Measurements from ENCODE around the gene NDST1. TPM values are rescaled to one million over a fixed set of nuclear protein-coding genes. Genes with fewer than 3 reads are reported as not detected.

NDST1 gene
- polyA plus RNA-seq, 1 of the 3 experiments (the other 2 are of a cell fraction), result 29.2 TPM

DNA sequence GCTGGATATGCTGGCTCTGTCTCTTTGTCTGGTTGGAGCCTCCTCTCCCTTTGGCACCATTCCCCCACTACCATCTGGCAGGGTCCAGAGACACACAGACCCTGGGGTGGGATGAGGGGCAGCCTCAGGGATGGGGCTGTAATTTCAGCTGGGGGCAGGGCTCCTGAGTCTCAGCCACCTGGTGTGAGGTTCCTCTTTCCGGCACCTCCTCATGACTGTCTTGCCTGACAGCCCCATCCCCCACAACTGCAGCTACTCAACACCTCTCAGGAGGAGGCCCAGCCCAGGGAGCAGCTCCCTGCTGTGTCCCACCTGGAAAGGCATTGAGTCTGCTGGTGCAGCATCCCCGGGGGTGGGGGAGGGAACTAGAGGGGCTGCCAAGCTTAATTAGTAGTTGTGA, 46.7 kb upstream of the NDST1 start:
- no peak for DNase-seq
- Histone ChIP-seq H3K9me2 (no peaks in the 10 kb centered on the region), H3K4me2 (no peak overlapping the region), H3K9ac (no peak overlapping the region), H3K27me3 (ENCODE audit: insufficient read depth) (no peaks in the 10 kb centered on the region), H3K4me3 (ENCODE audit: low read depth in 2 of 2, low read length in 1 of 2) (no peak overlapping the region), H3K9me3 (no peaks in the 10 kb centered on the region), H2AFZ (ENCODE audit: low read depth) (no peak overlapping the region), H4K20me1 (ENCODE audit: insufficient read depth) (no peaks in the 10 kb centered on the region), H3K27ac (ENCODE audit: low read depth in 2 of 2, low read length in 1 of 2) (no peak overlapping the region), H3K36me3 (replicated peaks in 1 of 2; ENCODE audit: control insufficient read depth in 1 of 2, insufficient read depth in 2 of 2, low read length in 1 of 2) (no peaks in the 10 kb centered on the region), H3F3A (replicated peaks; ENCODE audit: insufficient read depth) (no peaks in the 10 kb centered on the region), H3K4me1 (ENCODE audit: control insufficient read depth in 1 of 2, insufficient read depth in 2 of 2, low read depth in 1 of 2, low read length in 1 of 2) (peaks cover 6 to 8% of the 10 kb centered on the region in 2 experiments; a peak in 2 of 4 replicates), H3K79me2 (ENCODE audit: insufficient read depth) (no peaks in the 10 kb centered on the region)
- 100% methylated on average over 1 of the region's 2 CpGs for WGBS (ENCODE audit: low lambda C conversion rate)
- TF ChIP-seq POLR2AphosphoS5 (IDR thresholded peaks at IDR 0.05; ENCODE audit: low read depth, low read length) (no peak), YY1 (IDR thresholded peaks at IDR 0.05; ENCODE audit: low read depth) (no peak), SIN3A (IDR thresholded peaks at IDR 0.05; ENCODE audit: borderline replicate concordance, low read depth, low read length) (no peak), CHD2 (IDR thresholded peaks at IDR 0.05; ENCODE audit: low read length, partially characterized antibody) (no peak), EP300 (IDR thresholded peaks at IDR 0.05; ENCODE audit: borderline replicate concordance in 1 of 2, low read depth in 1 of 2, low read length in 1 of 2) (no peak), NRF1 (IDR thresholded peaks at IDR 0.05; ENCODE audit: low read depth, low read length) (no peak), NFIC (IDR thresholded peaks at IDR 0.05; ENCODE audit: borderline replicate concordance) (no peak)
- TF ChIP-seq, protein P1, sequence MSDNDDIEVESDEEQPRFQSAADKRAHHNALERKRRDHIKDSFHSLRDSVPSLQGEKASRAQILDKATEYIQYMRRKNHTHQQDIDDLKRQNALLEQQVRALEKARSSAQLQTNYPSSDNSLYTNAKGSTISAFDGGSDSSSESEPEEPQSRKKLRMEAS (IDR thresholded peaks at IDR 0.05; ENCODE audit: low read depth), result no peak
- ChIA-PET POLR2A (interaction anchor here (0.6 to 1.0 kb wide), 2 partner anchors 19 to 297 kb away, joined by 3 to 4 read pairs; no protein-coding TSS in a partner anchor), CTCF (interaction anchor here (5.4 to 8.1 kb wide), 3 partner anchors 63 to 98 kb away, joined by 56 to 83 read pairs (median 64); no protein-coding TSS in a partner anchor)

DNA sequence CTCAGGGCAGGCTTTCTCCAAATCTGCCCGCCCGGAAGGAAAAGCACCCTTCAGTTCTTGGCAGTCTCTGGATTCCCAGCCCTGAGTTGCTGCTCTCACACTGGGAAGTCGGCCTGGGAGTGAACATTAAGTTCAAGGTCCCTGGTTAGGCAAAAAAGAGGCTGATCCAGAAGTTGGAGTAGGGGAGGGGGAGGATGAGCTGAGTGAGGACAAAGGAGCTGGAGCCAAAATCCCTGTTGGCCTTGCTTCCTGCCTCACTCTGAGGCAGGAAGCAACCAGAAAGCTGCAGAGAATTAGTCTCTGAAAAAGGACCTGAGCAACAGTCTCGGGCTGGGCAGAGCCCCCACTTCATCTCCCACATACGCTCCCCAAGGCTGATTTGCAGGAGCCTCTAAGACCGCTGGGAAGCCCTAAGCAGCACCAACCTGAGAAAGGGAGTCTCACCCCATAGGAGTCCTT, 43.3 kb upstream of the NDST1 start:
- CTCF ChIA-PET, result interaction anchor here (0.7 to 8.1 kb wide), 5 partner anchors 15 to 92 kb away, joined by 3 to 56 read pairs (median 4); no protein-coding TSS in a partner anchor
- POLR2A ChIA-PET, result no interaction called here
- no peak overlapping the region for H3K4me3 ChIP-seq (ENCODE audit: low read depth in 2 of 2, low read length in 1 of 2)

More for the DNA sequence above, 43.3 kb upstream of the NDST1 start:
- Histone ChIP-seq H3K27ac (ENCODE audit: low read depth in 2 of 2, low read length in 1 of 2) (no peak overlapping the region), H3K9me2 (no peaks in the 10 kb centered on the region), H3K36me3 (replicated peaks in 1 of 2; ENCODE audit: control insufficient read depth in 1 of 2, insufficient read depth in 2 of 2, low read length in 1 of 2) (no peaks in the 10 kb centered on the region), H3K4me2 (no peak overlapping the region), H2AFZ (ENCODE audit: low read depth) (peak overlapping the region; percentile 76), H3K4me1 (ENCODE audit: control insufficient read depth in 1 of 2, insufficient read depth in 2 of 2, low read depth in 1 of 2, low read length in 1 of 2) (peaks cover 4 to 18% of the 10 kb centered on the region in 2 experiments; a peak in 2 of 4 replicates), H3K79me2 (ENCODE audit: insufficient read depth) (no peaks in the 10 kb centered on the region), H3K27me3 (ENCODE audit: insufficient read depth) (no peaks in the 10 kb centered on the region), H4K20me1 (ENCODE audit: insufficient read depth) (no peaks in the 10 kb centered on the region), H3K9ac (0 out of 2 replicates have a peak overlapping the region, but pooled peaks have one; percentile 25), H3K9me3 (no peaks in the 10 kb centered on the region), H3F3A (replicated peaks; ENCODE audit: insufficient read depth) (peaks cover 9% of the 10 kb centered on the region)
- no peak for DNase-seq
- TF ChIP-seq RXRA (IDR thresholded peaks at IDR 0.05; ENCODE audit: borderline replicate concordance, low read depth), result no peak
- TF ChIP-seq PBX3 (IDR thresholded peaks at IDR 0.05), result no peak
- TF ChIP-seq GABPA (IDR thresholded peaks at IDR 0.05; ENCODE audit: low read depth), result no peak
- no peak for TF ChIP-seq ELF1 (IDR thresholded peaks at IDR 0.05)
- TF ChIP-seq RCOR1 (IDR thresholded peaks at IDR 0.05; ENCODE audit: low read length), result no peak
- TF ChIP-seq SIN3A (IDR thresholded peaks at IDR 0.05; ENCODE audit: borderline replicate concordance, low read depth, low read length), result no peak
- TF ChIP-seq TCF12 (IDR thresholded peaks at IDR 0.05), result no peak
- TF ChIP-seq ZBTB33 (IDR thresholded peaks at IDR 0.05; ENCODE audit: borderline replicate concordance, low read depth), result no peak
- TF ChIP-seq, protein P2, sequence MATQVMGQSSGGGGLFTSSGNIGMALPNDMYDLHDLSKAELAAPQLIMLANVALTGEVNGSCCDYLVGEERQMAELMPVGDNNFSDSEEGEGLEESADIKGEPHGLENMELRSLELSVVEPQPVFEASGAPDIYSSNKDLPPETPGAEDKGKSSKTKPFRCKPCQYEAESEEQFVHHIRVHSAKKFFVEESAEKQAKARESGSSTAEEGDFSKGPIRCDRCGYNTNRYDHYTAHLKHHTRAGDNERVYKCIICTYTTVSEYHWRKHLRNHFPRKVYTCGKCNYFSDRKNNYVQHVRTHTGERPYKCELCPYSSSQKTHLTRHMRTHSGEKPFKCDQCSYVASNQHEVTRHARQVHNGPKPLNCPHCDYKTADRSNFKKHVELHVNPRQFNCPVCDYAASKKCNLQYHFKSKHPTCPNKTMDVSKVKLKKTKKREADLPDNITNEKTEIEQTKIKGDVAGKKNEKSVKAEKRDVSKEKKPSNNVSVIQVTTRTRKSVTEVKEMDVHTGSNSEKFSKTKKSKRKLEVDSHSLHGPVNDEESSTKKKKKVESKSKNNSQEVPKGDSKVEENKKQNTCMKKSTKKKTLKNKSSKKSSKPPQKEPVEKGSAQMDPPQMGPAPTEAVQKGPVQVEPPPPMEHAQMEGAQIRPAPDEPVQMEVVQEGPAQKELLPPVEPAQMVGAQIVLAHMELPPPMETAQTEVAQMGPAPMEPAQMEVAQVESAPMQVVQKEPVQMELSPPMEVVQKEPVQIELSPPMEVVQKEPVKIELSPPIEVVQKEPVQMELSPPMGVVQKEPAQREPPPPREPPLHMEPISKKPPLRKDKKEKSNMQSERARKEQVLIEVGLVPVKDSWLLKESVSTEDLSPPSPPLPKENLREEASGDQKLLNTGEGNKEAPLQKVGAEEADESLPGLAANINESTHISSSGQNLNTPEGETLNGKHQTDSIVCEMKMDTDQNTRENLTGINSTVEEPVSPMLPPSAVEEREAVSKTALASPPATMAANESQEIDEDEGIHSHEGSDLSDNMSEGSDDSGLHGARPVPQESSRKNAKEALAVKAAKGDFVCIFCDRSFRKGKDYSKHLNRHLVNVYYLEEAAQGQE (IDR thresholded peaks at IDR 0.05; ENCODE audit: low read depth, low read length), result no peak
- TF ChIP-seq RFX5 (IDR thresholded peaks at IDR 0.05; ENCODE audit: low read length), result no peak
- TF ChIP-seq FOXJ3 (CRISPR knock-in tag; IDR thresholded peaks at IDR 0.05), result no peak
- no peak for TF ChIP-seq EZH2phosphoT487 (IDR thresholded peaks at IDR 0.05; ENCODE audit: borderline replicate concordance, low read depth)
- TF ChIP-seq SMC3 (IDR thresholded peaks at IDR 0.05; ENCODE audit: low read depth, low read length), result no peak
- no peak for TF ChIP-seq EP300 (IDR thresholded peaks at IDR 0.05; ENCODE audit: borderline replicate concordance in 1 of 2, low read depth in 1 of 2, low read length in 1 of 2)
- TF ChIP-seq NFIC (IDR thresholded peaks at IDR 0.05; ENCODE audit: borderline replicate concordance), result no peak
- 88% methylated on average over 5 of the region's 6 CpGs for WGBS (ENCODE audit: low lambda C conversion rate)
